ENCODE data around the gene SLC46A1.

The SLC46A1 gene

GRCh38 chr17:28404007-28404406 lies 2.0 kb downstream of the SLC46A1 start:
- no peak overlapping the region for H3K4me3 ChIP-seq (ENCODE audit: low read depth, low read length)
- DNase-seq (ENCODE audit: low read depth): no peak
- no peak for TF ChIP-seq CTCF (IDR thresholded peaks at IDR 0.05; ENCODE audit: control insufficient read depth, extremely low read depth, insufficient read depth)

- DNase-seq (ENCODE audit: low read depth): no peak
- no peak for TF ChIP-seq CTCF (IDR thresholded peaks at IDR 0.05; ENCODE audit: control insufficient read depth, extremely low read depth, insufficient read depth)
These were observed 3.2 kb downstream of the SLC46A1 start for GRCh38 chr17:28402844-28403243.

GRCh38 chr17:28402224-28402630 lies 3.8 kb downstream of the SLC46A1 start:
- no peak for DNase-seq (ENCODE audit: low read depth)
- TF ChIP-seq CTCF (IDR thresholded peaks at IDR 0.05; ENCODE audit: control insufficient read depth, extremely low read depth, insufficient read depth): no peak
- no peak overlapping the region for H3K4me3 ChIP-seq (ENCODE audit: low read depth, low read length)

More at GRCh38 chr17:28402844-28403243, 3.2 kb downstream of the SLC46A1 start:
- no peak overlapping the region for H3K4me3 ChIP-seq (ENCODE audit: low read depth, low read length)

GRCh38 chr17:28399808-28400207 lies 6.2 kb downstream of the SLC46A1 start:
- no peak for DNase-seq (ENCODE audit: low read depth)
- no peak for TF ChIP-seq CTCF (IDR thresholded peaks at IDR 0.05; ENCODE audit: control insufficient read depth, extremely low read depth, insufficient read depth)
- no peak overlapping the region for H3K4me3 ChIP-seq (ENCODE audit: low read depth, low read length)

GRCh38 chr17:28398280-28398981 lies 7.6 kb downstream of the SLC46A1 start:
- H3K4me3 ChIP-seq (ENCODE audit: low read depth, low read length): no peak overlapping the region
- no peak for DNase-seq (ENCODE audit: low read depth)
- no peak for TF ChIP-seq CTCF (IDR thresholded peaks at IDR 0.05; ENCODE audit: control insufficient read depth, extremely low read depth, insufficient read depth)

GRCh38 chr17:28397687-28398279 lies 8.2 kb downstream of the SLC46A1 start:
- no peak for TF ChIP-seq CTCF (IDR thresholded peaks at IDR 0.05; ENCODE audit: control insufficient read depth, extremely low read depth, insufficient read depth)
- DNase-seq (ENCODE audit: low read depth): no peak
- no peak overlapping the region for H3K4me3 ChIP-seq (ENCODE audit: low read depth, low read length)
